H9 (cell line): ENCODE measurements around the gene GRB7. TPM values are rescaled to one million over a fixed set of nuclear protein-coding genes. Genes with fewer than 3 reads are reported as not detected.
A peak's percentile ranks its signal among the peaks of the same experiment; 100 is the strongest.

ENCODE experiments used
- DNase-seq: peaks from one replicate; pipeline ENCODE4 v3.0.0-alpha.2; 2017
- H2AFZ ChIP-seq: one replicate; pipeline ENCODE4 v1.6.1; 2013; ENCODE audit warnings: mild to moderate bottlenecking, low read length, control low read depth, moderate library complexity
- H2AK5ac ChIP-seq: 2 replicates; pipeline ENCODE4 v1.6.1; 2013; ENCODE audit warnings: low read length, control low read depth, mixed read lengths; ENCODE audit not compliant: insufficient read length
- H2BK120ac ChIP-seq: one replicate; pipeline ENCODE4 v1.6.1; 2013; ENCODE audit warnings: low read depth, mild to moderate bottlenecking, low read length, control low read depth, inconsistent platforms; ENCODE audit not compliant: poor library complexity, severe bottlenecking
- H2BK12ac ChIP-seq: 2 replicates; pipeline ENCODE4 v1.6.1; 2013; ENCODE audit warnings: low read length, control low read depth, mixed read lengths, low read depth; ENCODE audit not compliant: insufficient read length
- H2BK15ac ChIP-seq: 2 replicates; pipeline ENCODE4 v1.6.1; 2013; ENCODE audit warnings: low read depth, low read length, control low read depth
- H2BK20ac ChIP-seq: one replicate; pipeline ENCODE4 v1.6.1; 2013; ENCODE audit warnings: low read depth, mild to moderate bottlenecking, low read length, control low read depth, inconsistent platforms; ENCODE audit not compliant: poor library complexity, severe bottlenecking
- H2BK5ac ChIP-seq: 2 replicates; pipeline ENCODE4 v1.6.1; 2013; ENCODE audit warnings: low read length, control low read depth, mixed read lengths; ENCODE audit not compliant: insufficient read length
- H3K14ac ChIP-seq: 2 replicates; pipeline ENCODE4 v1.6.1; 2013; ENCODE audit warnings: low read length, control low read depth; ENCODE audit not compliant: insufficient read depth
- H3K18ac ChIP-seq: 2 replicates; pipeline ENCODE4 v1.6.1; 2013; ENCODE audit warnings: low read depth, mild to moderate bottlenecking, mixed read lengths, low read length, control low read depth; ENCODE audit not compliant: insufficient read length
- H3K23ac ChIP-seq: 2 replicates; pipeline ENCODE4 v1.6.1; 2013; ENCODE audit warnings: low read length, control low read depth, mixed read lengths, low read depth; ENCODE audit not compliant: insufficient read length
- H3K23me2 ChIP-seq: 2 replicates; pipeline ENCODE4 v1.6.1; 2013; ENCODE audit warnings: low read depth, mild to moderate bottlenecking, mixed read lengths, low read length, control low read depth; ENCODE audit not compliant: insufficient read length, poor library complexity, severe bottlenecking
- H3K27ac ChIP-seq: 2 replicates; pipeline ENCODE4 v1.5.1; 2013; ENCODE audit warnings: low read length, control low read depth, mixed read lengths, low read depth; ENCODE audit not compliant: insufficient read length
- H3K27me3 ChIP-seq: 2 replicates; pipeline ENCODE4 v1.6.1; 2013; ENCODE audit warnings: low read length, control low read depth, inconsistent platforms; ENCODE audit not compliant: insufficient read depth
- H3K4ac ChIP-seq: 2 replicates; pipeline ENCODE4 v1.6.1; 2013; ENCODE audit warnings: low read depth, mild to moderate bottlenecking, control low read depth, inconsistent platforms, low read length, moderate library complexity
- H3K4me1 ChIP-seq: 2 replicates; pipeline ENCODE4 v1.6.1; 2013; ENCODE audit warnings: low read length, control low read depth, inconsistent platforms; ENCODE audit not compliant: insufficient read depth
- H3K4me2 ChIP-seq: 2 replicates; pipeline ENCODE4 v1.6.1; 2013; ENCODE audit warnings: low read length, control low read depth, mixed read lengths; ENCODE audit not compliant: insufficient read length, insufficient read depth
- H3K56ac ChIP-seq: 2 replicates; pipeline ENCODE4 v1.6.1; 2013; ENCODE audit warnings: low read depth, mild to moderate bottlenecking, mixed read lengths, low read length, control low read depth; ENCODE audit not compliant: insufficient read length
- H3K79me1 ChIP-seq: 2 replicates; pipeline ENCODE4 v1.6.1; 2013; ENCODE audit warnings: low read depth, mild to moderate bottlenecking, moderate library complexity, low read length, control low read depth, inconsistent platforms; ENCODE audit not compliant: insufficient read depth, poor library complexity, severe bottlenecking
- H3K79me2 ChIP-seq: 2 replicates; pipeline ENCODE4 v1.6.1; 2013; ENCODE audit warnings: low read length, control low read depth, inconsistent platforms; ENCODE audit not compliant: insufficient read depth
- H3K9ac ChIP-seq: 2 replicates; pipeline ENCODE4 v1.6.1; 2013; ENCODE audit warnings: low read length, control low read depth, mixed read lengths; ENCODE audit not compliant: insufficient read length; ENCODE audit errors: extremely low read depth
- H3K9me3 ChIP-seq: one replicate; pipeline ENCODE4 v1.6.1; 2013; ENCODE audit warnings: low read depth, low read length, inconsistent platforms; ENCODE audit not compliant: control insufficient read depth
- H3T11ph ChIP-seq: one replicate; pipeline ENCODE4 v1.6.1; 2013; ENCODE audit warnings: mild to moderate bottlenecking, low read length, control low read depth, inconsistent platforms
- H4K20me1 ChIP-seq: one replicate; pipeline ENCODE4 v1.6.1; 2013; ENCODE audit not compliant: control insufficient read depth, insufficient read length, insufficient read depth
- H4K5ac ChIP-seq: 2 replicates; pipeline ENCODE4 v1.6.1; 2013; ENCODE audit warnings: low read depth, mild to moderate bottlenecking, mixed read lengths, low read length, control low read depth; ENCODE audit not compliant: insufficient read length
- H4K8ac ChIP-seq: replicated peaks from 2 replicates; pipeline ENCODE4 v1.6.1; 2013; ENCODE audit warnings: low read length, control low read depth, mixed read lengths, low read depth; ENCODE audit not compliant: insufficient read length
- H4K91ac ChIP-seq: 2 replicates; pipeline ENCODE4 v1.6.1; 2013; ENCODE audit warnings: low read depth, mild to moderate bottlenecking, moderate library complexity, mixed read lengths, low read length, control low read depth; ENCODE audit not compliant: insufficient read length
- H3K27ac Mint-ChIP-seq, 3 experiments: 2 replicates in 2 of 3; 3 replicates in 1 of 3; pipeline ENCODE4 v1.8.0; 2020 to 2021; ENCODE audit warnings: mixed read lengths in 3 of 3, mild to moderate bottlenecking in 1 of 3, moderate library complexity in 1 of 3
- H3K27me3 Mint-ChIP-seq: 2 replicates; pipeline ENCODE4 v1.8.0; 2021; ENCODE audit warnings: low read depth, mild to moderate bottlenecking, moderate library complexity, mixed read lengths
- H3K36me3 Mint-ChIP-seq, 3 experiments: 2 replicates in 2 of 3; 3 replicates in 1 of 3; pipeline ENCODE4 v1.8.0; 2020 to 2021; ENCODE audit warnings: low read depth in 3 of 3, mixed read lengths in 3 of 3; ENCODE audit not compliant: insufficient read depth in 1 of 3
- H3K4me1 Mint-ChIP-seq, 2 experiments: 2 replicates each; pipeline ENCODE4 v1.8.0; 2020; ENCODE audit warnings: mixed read lengths in 2 of 2
- H3K4me3 Mint-ChIP-seq, 2 experiments: 2 replicates in 1 of 2; 3 replicates in 1 of 2; pipeline ENCODE4 v1.8.0; 2020 to 2021; ENCODE audit warnings: mild to moderate bottlenecking in 2 of 2, mixed read lengths in 2 of 2, moderate library complexity in 1 of 2
- H3K9me3 Mint-ChIP-seq, 2 experiments: 2 replicates in 1 of 2; 3 replicates in 1 of 2; pipeline ENCODE4 v1.8.0; 2020; ENCODE audit warnings: mild to moderate bottlenecking in 2 of 2, mixed read lengths in 2 of 2, moderate library complexity in 1 of 2
- CTCF ChIP-seq: fragments of 200-600 bp; sonication (generic); conservative IDR thresholded peaks from 3 replicates; pipeline ENCODE4 v1.8.0; 2021; ENCODE audit warnings: antibody characterized with exemption, mild to moderate bottlenecking
- WGBS: extraction: QIAGEN DNeasy Blood & Tissue Kit; methylation state at CpG from one replicate; pipeline ENCODE4 v1.1.7; 2013; ENCODE audit warnings: missing lambda C conversion rate, low lambda C conversion rate, mixed read lengths; ENCODE audit not compliant: insufficient read length; ENCODE audit errors: extremely low coverage; 5-methylcytosine and 5-hydroxymethylcytosine counted together
- total RNA-seq: library from RNA; stranded (reverse); gene quantifications from 2 replicates; pipeline ENCODE4 v1.2.1, GENCODE V29; 2021

GRB7 gene
- total RNA-seq, 1 experiment from 2014 or later = 55.0 TPM

- H3K9me3 Mint-ChIP-seq = no peaks in the 10 kb centered on the region
- Histone ChIP-seq H3K18ac (no peak overlapping the region), H2BK5ac (no peak overlapping the region), H3K27ac (no peak overlapping the region), H3T11ph (no peak overlapping the region), H4K8ac (no peak overlapping the region), H3K56ac (no peak overlapping the region), H2BK20ac (no peak overlapping the region), H3K9me3 (no peaks in the 10 kb centered on the region), H3K23ac (no peak overlapping the region), H2AFZ (no peak overlapping the region), H3K27me3 (no peaks in the 10 kb centered on the region), H3K4ac (no peak overlapping the region), H4K91ac (no peak overlapping the region), H3K4me1 (no peaks in the 10 kb centered on the region), H2BK120ac (no peak overlapping the region), H4K20me1 (no peaks in the 10 kb centered on the region), H2BK12ac (no peak overlapping the region), H2AK5ac (no peak overlapping the region), H4K5ac (no peak overlapping the region), H3K14ac (no peak overlapping the region), H2BK15ac (no peak overlapping the region), H3K23me2 (no peaks in the 10 kb centered on the region), H3K4me2 (no peak overlapping the region), H3K79me2 (no peaks in the 10 kb centered on the region), H3K79me1 (no peaks in the 10 kb centered on the region), H3K9ac (no peak overlapping the region)
- peaks cover 72 to 93% (median 80%) of the 10 kb centered on the region in 3 experiments; a peak in 6 of 7 replicates for H3K36me3 Mint-ChIP-seq
- H3K4me1 Mint-ChIP-seq = no peaks in the 10 kb centered on the region
- DNase-seq = no peak
- peak overlapping the region; percentile 53 to 84 (median 77); a peak in 4 of 7 replicates for H3K27ac Mint-ChIP-seq
- no peak overlapping the region for H3K4me3 Mint-ChIP-seq
- no peaks in the 10 kb centered on the region for H3K27me3 Mint-ChIP-seq
- TF ChIP-seq CTCF = no peak
- no CpG with 5 or more reads among the region's 15 CpGs for WGBS
These were observed 21.5 kb upstream of the GRB7 start for GRCh38 chr17:39716073-39716818.
